ENCODE data around the gene DNAJC2.

DNA sequence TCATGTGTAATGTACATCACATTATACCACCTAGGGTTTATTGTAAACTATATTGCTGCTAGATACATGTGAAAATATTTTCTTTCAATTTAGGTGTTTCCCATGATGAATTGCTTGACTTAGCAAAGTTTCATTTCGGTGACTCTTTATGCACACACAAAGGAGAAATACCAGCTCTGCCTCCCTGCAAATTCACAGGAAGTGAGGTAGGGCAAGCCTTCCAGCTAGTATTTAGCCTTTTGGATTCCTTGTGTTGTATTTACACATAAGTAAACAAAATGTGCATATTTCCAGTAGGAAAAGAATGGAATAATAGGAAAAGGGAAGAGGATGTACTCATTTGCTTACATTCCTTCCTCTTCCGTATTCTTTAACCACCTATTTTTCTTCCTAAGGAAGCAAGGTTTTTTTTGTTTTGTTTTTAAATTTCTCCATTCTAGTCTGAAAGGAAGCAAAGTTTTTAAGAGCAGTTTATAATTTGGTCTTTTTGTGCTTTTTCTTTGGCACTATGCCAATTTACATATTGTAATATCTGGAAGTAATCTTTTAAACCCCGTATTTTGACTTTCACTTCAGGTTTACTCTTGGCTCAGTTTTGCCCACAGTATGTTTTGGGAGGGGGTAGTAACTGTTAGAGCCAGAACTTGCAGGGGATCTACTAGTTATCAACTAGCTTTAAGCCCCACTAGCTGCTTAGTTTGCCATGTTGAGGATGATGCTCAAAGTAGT, 36.9 kb downstream of the DNAJC2 start:
- TF ChIP-seq, protein P1, sequence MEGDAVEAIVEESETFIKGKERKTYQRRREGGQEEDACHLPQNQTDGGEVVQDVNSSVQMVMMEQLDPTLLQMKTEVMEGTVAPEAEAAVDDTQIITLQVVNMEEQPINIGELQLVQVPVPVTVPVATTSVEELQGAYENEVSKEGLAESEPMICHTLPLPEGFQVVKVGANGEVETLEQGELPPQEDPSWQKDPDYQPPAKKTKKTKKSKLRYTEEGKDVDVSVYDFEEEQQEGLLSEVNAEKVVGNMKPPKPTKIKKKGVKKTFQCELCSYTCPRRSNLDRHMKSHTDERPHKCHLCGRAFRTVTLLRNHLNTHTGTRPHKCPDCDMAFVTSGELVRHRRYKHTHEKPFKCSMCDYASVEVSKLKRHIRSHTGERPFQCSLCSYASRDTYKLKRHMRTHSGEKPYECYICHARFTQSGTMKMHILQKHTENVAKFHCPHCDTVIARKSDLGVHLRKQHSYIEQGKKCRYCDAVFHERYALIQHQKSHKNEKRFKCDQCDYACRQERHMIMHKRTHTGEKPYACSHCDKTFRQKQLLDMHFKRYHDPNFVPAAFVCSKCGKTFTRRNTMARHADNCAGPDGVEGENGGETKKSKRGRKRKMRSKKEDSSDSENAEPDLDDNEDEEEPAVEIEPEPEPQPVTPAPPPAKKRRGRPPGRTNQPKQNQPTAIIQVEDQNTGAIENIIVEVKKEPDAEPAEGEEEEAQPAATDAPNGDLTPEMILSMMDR (IDR thresholded peaks at IDR 0.05; ENCODE audit: low read length) = no peak
- TF ChIP-seq EZH2 (IDR thresholded peaks at IDR 0.05; ENCODE audit: borderline replicate concordance, low read length) = no peak
